Activated B cell treated with CpG ODN at 0.5 μM for 24 hours (primary cell): Measurements from ENCODE around the gene MCRIP1. TPM values are rescaled to one million over a fixed set of nuclear protein-coding genes. Genes with fewer than 3 reads are reported as not detected.

Experiments used
- ATAC-seq: fragments of 200-7000 bp; cut with Tn5 transposase; one replicate; pipeline ENCODE4 v1.10.0; 2021; ENCODE audit warnings: low read depth, mild to moderate bottlenecking, moderate library complexity
- CTCF ChIA-PET: fragments of 350-600 bp; sonication (Branson Sonifier 250); formaldehyde crosslinking; loops from one replicate; lab custom pipeline; 2021; ENCODE audit warnings: antibody characterized with exemption; lab: Charles Lee
- POLR2A ChIA-PET: fragments of 350-600 bp; sonication (Branson Sonifier 250); formaldehyde crosslinking; loops from one replicate; lab custom pipeline; 2021; ENCODE audit warnings: antibody characterized with exemption; lab: Charles Lee
- DNase-seq: peaks from one replicate; pipeline ENCODE4 v3.0.0; 2022
- H3K27ac Mint-ChIP-seq: one replicate; pipeline ENCODE4 v1.8.0; 2020; ENCODE audit warnings: mixed read lengths
- H3K27me3 Mint-ChIP-seq: one replicate; pipeline ENCODE4 v1.8.0; 2021; ENCODE audit warnings: mixed read lengths
- H3K36me3 Mint-ChIP-seq: one replicate; pipeline ENCODE4 v1.8.0; 2021; ENCODE audit warnings: low read depth, mixed read lengths
- H3K4me1 Mint-ChIP-seq: one replicate; pipeline ENCODE4 v1.8.0; 2021; ENCODE audit warnings: mixed read lengths
- H3K4me3 Mint-ChIP-seq: one replicate; pipeline ENCODE4 v1.8.0; 2020; ENCODE audit warnings: mild to moderate bottlenecking, mixed read lengths
- H3K9me3 Mint-ChIP-seq: one replicate; pipeline ENCODE4 v1.8.0; 2020; ENCODE audit warnings: mixed read lengths
- CTCF ChIP-seq: fragments of 200-600 bp; IDR thresholded peaks from one replicate; pipeline ENCODE4 v1.8.0; 2022; ENCODE audit warnings: antibody characterized with exemption, mild to moderate bottlenecking
- intact Hi-C: fragments of 100-400 bp; cut with micrococcal nuclease; formaldehyde crosslinking; loops from one replicate; pipeline ENCODE4 v1.15.1; 2024
- total RNA-seq: library from RNA; stranded (reverse); gene quantifications from 2 replicates; pipeline ENCODE4 v1.2.3, GENCODE V29; 2022

Gene MCRIP1
- total RNA-seq, 1 donor from 2014 or later: 75.0 TPM

GRCh38 chr17:81807210-81807719, 25.8 kb downstream of the MCRIP1 start:
- Mint-ChIP-seq H3K4me1 (peaks cover 4% of the 10 kb centered on the region), H3K27me3 (peaks cover 30% of the 10 kb centered on the region), H3K27ac (no peak overlapping the region), H3K36me3 (no peaks in the 10 kb centered on the region), H3K9me3 (no peaks in the 10 kb centered on the region), H3K4me3 (no peak overlapping the region)
- TF ChIP-seq CTCF: no peak
- ChIA-PET CTCF (no interaction called here), POLR2A (no interaction called here)
- DNase-seq (no peak), ATAC-seq (no peak)
- intact Hi-C loops: no loop called here

- ChIA-PET CTCF (no interaction called here), POLR2A (no interaction called here)
- intact Hi-C loops: no loop called here
- Mint-ChIP-seq H3K27ac (no peak overlapping the region), H3K9me3 (no peaks in the 10 kb centered on the region), H3K36me3 (no peaks in the 10 kb centered on the region), H3K27me3 (peaks cover 37% of the 10 kb centered on the region), H3K4me1 (peaks cover 4% of the 10 kb centered on the region), H3K4me3 (no peak overlapping the region)
- ATAC-seq: no peak
- DNase-seq: no peak
- no peak for TF ChIP-seq CTCF
Observed at GRCh38 chr17:81806461-81807209, 26.5 kb downstream of the MCRIP1 start.

- H3K4me3 Mint-ChIP-seq: no peak overlapping the region
- H3K9me3 Mint-ChIP-seq: no peaks in the 10 kb centered on the region
- peaks cover 4% of the 10 kb centered on the region for H3K4me1 Mint-ChIP-seq
- no peaks in the 10 kb centered on the region for H3K36me3 Mint-ChIP-seq
- DNase-seq: no peak
- ATAC-seq: no peak
- CTCF ChIA-PET: no interaction called here
- no peak for TF ChIP-seq CTCF
- H3K27me3 Mint-ChIP-seq: peaks cover 44% of the 10 kb centered on the region
- intact Hi-C loops: no loop called here
- POLR2A ChIA-PET: no interaction called here
- no peak overlapping the region for H3K27ac Mint-ChIP-seq
Observed at GRCh38 chr17:81805707-81806460, 27.2 kb downstream of the MCRIP1 start.

- H3K9me3 Mint-ChIP-seq: no peaks in the 10 kb centered on the region
- ChIA-PET POLR2A (interaction anchor here (0.6 kb wide), 1 partner anchor 11 kb away, joined by 6 read pairs; no protein-coding TSS in a partner anchor), CTCF (no interaction called here)
- H3K27me3 Mint-ChIP-seq: peaks cover 42% of the 10 kb centered on the region
- DNase-seq (no peak), ATAC-seq (no peak)
- no peak overlapping the region for H3K4me3 Mint-ChIP-seq
- no peak for TF ChIP-seq CTCF
- peaks cover 4% of the 10 kb centered on the region for H3K4me1 Mint-ChIP-seq
- H3K27ac Mint-ChIP-seq: no peak overlapping the region
- H3K36me3 Mint-ChIP-seq: no peaks in the 10 kb centered on the region
- intact Hi-C loops: no loop called here
Observed at GRCh38 chr17:81804559-81805399, 28.3 kb downstream of the MCRIP1 start.
